ENCODE measurements around the gene SPG7.
A peak's percentile ranks its signal among the peaks of the same experiment; 100 is the strongest.

Gene SPG7

GRCh38 chr16:89534252-89534756 is 26.1 kb downstream of the SPG7 start:
- DNase-seq (ENCODE audit: low read depth, low spot score): no peak
- in situ Hi-C loops (cut with HindIII; ENCODE audit: low sequenced_read_pairs): no loop called here
- H3K4me3 ChIP-seq (ENCODE audit: low read depth, low read length): no peak overlapping the region
- TF ChIP-seq, protein P1, sequence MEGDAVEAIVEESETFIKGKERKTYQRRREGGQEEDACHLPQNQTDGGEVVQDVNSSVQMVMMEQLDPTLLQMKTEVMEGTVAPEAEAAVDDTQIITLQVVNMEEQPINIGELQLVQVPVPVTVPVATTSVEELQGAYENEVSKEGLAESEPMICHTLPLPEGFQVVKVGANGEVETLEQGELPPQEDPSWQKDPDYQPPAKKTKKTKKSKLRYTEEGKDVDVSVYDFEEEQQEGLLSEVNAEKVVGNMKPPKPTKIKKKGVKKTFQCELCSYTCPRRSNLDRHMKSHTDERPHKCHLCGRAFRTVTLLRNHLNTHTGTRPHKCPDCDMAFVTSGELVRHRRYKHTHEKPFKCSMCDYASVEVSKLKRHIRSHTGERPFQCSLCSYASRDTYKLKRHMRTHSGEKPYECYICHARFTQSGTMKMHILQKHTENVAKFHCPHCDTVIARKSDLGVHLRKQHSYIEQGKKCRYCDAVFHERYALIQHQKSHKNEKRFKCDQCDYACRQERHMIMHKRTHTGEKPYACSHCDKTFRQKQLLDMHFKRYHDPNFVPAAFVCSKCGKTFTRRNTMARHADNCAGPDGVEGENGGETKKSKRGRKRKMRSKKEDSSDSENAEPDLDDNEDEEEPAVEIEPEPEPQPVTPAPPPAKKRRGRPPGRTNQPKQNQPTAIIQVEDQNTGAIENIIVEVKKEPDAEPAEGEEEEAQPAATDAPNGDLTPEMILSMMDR (IDR thresholded peaks at IDR 0.05; ENCODE audit: low read depth, low read length): no peak

- in situ Hi-C loops (cut with HindIII; ENCODE audit: low sequenced_read_pairs): no loop called here
- H3K4me3 ChIP-seq (ENCODE audit: low read depth, low read length): no peak overlapping the region
- TF ChIP-seq, protein P1 (IDR thresholded peaks at IDR 0.05; ENCODE audit: low read depth, low read length): no peak
- DNase-seq (ENCODE audit: low read depth, low spot score): no peak
Observed at GRCh38 chr16:89536371-89536770, 28.2 kb downstream of the SPG7 start.

DNA sequence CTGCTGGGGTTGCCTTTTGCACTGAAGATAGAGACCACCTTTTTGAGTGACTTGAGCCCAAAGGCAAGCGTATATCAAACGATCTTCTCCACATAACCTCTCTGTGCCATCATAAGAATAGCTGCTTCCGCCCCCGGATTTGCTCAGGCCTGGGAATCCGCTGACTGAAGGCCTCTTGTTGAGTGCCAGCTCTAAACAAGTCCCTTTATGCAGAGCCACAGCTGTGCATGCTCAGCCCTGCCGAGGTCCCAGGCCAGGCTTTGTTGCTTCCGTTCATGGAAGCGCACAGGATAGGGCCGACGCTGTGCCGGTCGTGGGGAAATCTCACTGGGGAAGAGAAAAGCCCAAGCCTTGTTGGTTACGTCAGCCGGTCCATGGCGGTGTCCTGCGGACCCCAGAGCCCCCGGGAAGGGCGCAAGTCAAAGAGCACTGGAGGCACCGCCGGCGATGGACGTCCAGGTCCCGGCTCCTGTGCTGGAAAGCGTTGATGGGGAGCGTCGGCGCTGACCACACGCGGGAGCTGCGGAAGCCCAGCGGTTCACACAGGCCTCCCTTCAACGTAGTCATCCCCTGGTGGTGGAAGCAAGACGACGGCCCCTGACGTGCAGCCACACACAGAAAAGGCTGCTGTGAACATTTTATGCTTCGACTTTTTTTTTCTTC is 28.8 kb downstream of the SPG7 start:
- H3K4me3 ChIP-seq (ENCODE audit: low read depth, low read length): no peak overlapping the region
- in situ Hi-C loops (cut with HindIII; ENCODE audit: low sequenced_read_pairs): no loop called here
- TF ChIP-seq, protein P1 (IDR thresholded peaks at IDR 0.05; ENCODE audit: low read depth, low read length): no peak

GRCh38 chr16:89537549-89537925 is 29.3 kb downstream of the SPG7 start:
- in situ Hi-C loops (cut with HindIII; ENCODE audit: low sequenced_read_pairs): no loop called here
- H3K4me3 ChIP-seq (ENCODE audit: low read depth, low read length): no peak overlapping the region
- peak; percentile 35 for DNase-seq (ENCODE audit: low read depth, low spot score)
- TF ChIP-seq, protein P1 (IDR thresholded peaks at IDR 0.05; ENCODE audit: low read depth, low read length): no peak

More for the DNA sequence above, 28.8 kb downstream of the SPG7 start:
- DNase-seq (ENCODE audit: low read depth, low spot score): no peak

- no peak overlapping the region for H3K4me3 ChIP-seq (ENCODE audit: low read depth, low read length)
- TF ChIP-seq, protein P1 (IDR thresholded peaks at IDR 0.05; ENCODE audit: low read depth, low read length): no peak
- peak; percentile 31 for DNase-seq (ENCODE audit: low read depth, low spot score)
- in situ Hi-C loops (cut with HindIII; ENCODE audit: low sequenced_read_pairs): no loop called here
Observed at GRCh38 chr16:89538286-89538685, 30.1 kb downstream of the SPG7 start.

DNA sequence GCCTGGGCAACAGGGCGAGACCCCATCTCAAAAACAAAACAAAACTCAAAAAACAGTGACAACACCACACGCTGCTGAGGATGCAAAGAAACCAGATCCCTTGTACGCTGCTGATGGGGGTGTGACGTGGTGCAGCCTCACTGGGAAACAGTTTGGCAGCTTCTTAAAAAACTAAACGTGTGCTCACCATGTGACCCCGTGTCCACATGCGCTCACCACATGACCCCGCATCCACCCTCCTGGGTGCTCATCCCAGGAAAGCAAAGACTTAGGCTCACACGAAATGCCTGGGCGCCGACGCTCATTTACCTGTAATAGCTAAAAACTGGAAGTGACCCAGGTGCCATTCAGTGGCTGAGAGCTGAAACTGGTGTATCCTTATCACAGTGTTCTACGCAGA is 32.4 kb downstream of the SPG7 start:
- TF ChIP-seq, protein P1 (IDR thresholded peaks at IDR 0.05; ENCODE audit: low read depth, low read length): no peak
- DNase-seq (ENCODE audit: low read depth, low spot score): no peak
- H3K4me3 ChIP-seq (ENCODE audit: low read depth, low read length): no peak overlapping the region
- in situ Hi-C loops (cut with HindIII; ENCODE audit: low sequenced_read_pairs): no loop called here

Data from astrocyte of the spinal cord (primary cell).